ENCODE data around the gene C12orf57.

Gene C12orf57

DNA sequence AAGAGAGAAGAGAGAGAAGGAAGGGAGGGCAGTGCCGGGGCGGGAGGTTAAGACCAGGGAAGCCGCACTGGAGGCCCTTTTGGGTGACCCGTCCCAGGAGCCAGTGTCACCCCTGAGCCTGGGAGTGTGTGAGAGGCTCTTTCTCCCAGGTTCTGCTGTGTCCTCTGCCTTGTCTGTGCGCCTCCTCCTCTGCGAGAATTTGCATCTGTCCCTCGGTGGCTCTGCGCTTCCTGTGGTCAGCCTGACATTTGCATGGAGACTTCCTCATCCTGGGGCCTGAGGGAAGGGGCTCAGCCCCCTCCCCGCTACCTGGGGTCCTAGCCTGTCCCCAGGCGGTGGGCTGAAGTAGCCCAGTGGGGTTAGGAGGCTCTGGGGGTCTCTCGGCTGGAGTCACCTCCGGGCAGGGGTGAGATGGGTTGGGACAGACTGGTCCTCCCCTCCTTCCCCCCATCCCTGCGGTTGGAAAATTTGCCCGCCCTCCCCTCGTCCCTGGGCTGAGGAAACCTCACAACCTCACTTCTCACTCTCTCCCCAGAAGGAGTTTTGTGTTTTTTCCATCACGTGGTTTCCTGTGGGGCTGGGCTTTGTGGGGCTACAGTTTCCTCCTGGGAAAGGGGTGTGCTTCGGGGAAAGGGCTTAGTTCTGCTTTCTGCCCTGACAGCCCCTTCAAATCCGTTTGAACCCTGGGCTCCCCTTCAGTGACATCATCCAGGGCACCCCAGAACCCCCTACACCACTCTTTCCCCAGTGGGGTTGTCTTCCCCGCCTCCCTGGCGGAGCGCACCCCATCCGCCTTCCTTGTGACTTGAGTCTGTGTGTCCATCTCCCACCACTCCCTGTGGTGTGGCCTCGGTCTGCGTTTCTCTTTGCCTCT is 9.9 kb downstream of the C12orf57 start:
- DNase-seq = no peak

DNA sequence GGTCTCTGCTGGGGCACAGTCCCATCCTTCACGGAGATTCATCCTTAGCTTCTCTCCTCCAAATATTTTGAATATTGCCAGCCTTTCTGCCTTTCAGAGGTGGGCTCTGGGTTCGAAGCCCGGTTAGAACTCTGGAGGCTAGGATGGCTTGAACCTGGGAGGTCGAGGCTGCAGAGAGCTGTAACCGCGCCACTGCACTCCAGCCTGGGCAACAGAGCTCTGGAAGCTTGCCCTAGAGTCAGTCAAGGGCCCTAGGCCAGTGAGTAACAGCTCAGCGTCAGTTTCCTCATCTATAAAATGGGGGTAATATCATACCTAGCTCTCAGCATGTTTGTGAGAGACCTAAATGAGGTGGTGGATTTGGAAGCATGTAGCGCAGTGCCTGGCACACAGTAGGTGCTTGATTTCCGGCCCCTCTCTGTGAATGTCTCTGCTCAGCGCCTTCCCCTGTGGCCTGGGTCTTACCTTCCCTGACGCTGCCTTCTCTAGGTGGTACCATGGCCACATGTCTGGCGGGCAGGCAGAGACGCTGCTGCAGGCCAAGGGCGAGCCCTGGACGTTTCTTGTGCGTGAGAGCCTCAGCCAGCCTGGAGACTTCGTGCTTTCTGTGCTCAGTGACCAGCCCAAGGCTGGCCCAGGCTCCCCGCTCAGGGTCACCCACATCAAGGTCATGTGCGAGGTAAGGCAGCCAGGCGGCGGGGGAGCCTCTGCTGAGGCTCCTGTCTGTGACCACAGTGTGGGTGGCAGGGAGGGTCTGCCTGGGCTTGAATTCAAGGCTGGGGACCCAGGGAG is 10.7 kb downstream of the C12orf57 start:
- DNase-seq = no peak

DNA sequence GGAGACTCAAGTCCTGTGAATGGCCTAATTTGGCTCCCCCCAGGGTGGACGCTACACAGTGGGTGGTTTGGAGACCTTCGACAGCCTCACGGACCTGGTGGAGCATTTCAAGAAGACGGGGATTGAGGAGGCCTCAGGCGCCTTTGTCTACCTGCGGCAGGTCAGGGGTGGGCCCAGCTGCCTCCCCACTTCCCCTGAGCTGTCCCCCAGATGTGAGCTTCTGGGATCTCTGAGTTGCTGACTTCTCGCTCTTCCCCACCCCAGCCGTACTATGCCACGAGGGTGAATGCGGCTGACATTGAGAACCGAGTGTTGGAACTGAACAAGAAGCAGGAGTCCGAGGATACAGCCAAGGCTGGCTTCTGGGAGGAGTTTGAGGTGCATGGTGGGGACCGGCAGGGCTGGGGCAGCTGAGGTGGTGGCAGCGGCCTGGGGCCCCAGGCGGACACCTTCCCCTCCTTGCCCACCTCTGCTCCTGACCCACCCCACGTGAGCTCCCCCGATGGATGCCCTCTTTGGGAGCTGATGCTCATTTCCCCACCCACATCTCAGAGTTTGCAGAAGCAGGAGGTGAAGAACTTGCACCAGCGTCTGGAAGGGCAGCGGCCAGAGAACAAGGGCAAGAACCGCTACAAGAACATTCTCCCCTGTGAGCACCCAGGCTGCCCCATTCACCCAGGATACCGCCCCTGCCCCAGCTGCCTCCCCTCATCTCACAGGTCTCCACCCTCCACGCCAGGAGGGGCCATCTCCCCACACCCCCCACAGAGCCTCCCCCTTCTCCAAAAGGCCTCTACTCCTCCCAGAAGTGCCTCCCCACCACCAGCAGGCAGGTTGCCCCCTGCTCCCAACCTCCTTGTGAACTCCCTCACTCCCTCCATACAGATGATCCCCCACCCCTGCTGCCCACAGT is 11.5 kb downstream of the C12orf57 start:
- DNase-seq = no peak

- no peak for DNase-seq
Observed at GRCh38 chr12:6956021-6956727, 12.4 kb downstream of the C12orf57 start.

DNA sequence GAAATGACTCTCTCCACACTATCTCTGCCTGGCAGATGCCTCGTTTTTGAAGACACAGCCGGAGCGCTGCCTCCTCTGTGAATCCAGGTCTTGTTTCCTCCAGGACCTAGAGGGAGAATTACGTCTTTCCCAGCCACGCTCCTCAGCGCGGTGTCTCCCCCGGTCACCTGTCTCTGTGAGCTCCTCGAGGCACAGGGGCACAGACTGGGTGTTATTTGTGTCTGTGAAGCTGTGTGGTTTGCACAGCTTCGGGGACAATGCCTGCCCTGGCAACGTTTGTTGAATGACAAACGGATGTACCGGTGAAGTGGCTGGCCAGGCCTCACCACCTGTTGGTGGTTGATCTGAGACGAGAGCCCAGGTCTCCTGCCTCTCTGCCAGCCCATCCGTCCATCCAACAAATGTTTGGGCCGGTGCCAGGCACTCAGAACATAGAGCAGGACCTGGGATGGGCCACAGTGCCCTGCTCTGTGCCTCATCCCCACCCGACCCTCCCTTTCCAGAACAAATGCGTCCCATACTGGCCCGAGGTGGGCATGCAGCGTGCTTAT is 13.4 kb downstream of the C12orf57 start:
- no peak for DNase-seq

DNA sequence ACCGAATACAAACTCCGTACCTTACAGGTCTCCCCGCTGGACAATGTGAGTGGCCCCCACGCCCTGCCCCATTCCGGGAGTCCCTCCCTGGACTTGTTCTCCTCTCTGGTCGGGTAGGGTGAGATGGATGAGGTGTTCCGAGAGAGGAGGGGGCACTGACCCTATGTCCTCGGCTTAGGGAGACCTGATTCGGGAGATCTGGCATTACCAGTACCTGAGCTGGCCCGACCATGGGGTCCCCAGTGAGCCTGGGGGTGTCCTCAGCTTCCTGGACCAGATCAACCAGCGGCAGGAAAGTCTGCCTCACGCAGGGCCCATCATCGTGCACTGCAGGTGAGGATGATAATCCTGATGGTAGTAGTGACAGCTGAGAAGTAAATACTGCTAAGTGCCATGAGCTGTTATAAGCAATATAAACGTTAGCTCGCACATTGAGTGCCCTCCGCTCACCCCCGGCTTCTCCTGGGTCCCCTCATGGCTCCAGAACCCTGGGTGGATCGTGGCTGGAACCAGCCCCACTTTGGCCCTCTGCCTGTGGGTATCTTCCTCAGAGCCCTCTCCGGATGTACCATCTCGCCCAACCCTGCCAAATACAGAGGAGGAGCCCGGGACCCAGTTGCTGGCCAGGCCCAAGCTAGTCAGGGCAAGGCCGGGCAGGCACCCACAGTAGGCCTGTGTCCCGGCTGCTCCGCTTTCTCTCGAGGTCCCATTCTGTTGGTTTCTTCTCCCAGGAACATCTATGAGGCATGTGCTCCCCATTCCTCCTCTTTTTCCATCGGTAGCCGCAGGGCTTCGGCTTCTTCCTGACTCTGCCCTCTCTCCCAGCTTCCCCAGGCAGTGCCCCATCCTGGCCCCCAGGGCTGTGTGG is 14.2 kb downstream of the C12orf57 start:
- DNase-seq = no peak

GRCh38 chr12:6958609-6959057 is 14.8 kb downstream of the C12orf57 start:
- no peak for DNase-seq

DNA sequence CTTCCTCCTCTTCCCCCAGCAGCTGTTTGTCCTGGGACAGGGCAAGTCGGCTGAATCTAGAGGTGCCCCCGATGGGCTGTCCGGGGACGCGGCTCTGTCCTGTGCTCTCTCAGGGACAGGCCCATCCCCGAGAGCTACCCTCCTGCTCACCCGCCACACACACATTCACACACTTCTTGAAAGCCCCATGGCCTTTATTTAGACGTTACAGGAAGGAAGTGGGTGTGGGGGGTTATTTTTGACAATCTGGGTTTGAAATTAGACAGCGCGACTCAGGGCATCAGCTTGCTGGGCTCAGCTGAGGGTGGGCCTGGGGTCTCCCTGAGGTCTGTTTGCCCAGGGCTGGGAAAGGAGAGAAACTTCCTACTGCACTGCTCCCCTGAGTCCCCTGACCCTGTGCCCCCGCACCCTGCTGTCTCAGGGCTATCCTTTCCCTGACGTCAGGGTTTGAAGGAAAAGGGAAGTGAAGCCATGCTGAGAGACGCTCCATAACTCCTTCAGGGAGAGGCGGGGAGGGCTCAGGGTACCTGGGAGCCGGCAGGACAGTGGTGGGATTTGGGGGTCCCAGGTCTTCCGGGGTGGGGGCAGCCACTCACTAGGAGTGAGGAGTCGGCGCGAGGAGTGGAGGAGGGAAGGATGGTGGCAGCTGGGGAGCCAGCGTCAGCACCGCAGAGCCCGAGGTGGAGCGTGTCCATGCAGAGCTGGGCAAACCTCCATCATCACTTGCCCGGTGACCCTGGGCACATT is 15.4 kb downstream of the C12orf57 start:
- DNase-seq = no peak

DNA sequence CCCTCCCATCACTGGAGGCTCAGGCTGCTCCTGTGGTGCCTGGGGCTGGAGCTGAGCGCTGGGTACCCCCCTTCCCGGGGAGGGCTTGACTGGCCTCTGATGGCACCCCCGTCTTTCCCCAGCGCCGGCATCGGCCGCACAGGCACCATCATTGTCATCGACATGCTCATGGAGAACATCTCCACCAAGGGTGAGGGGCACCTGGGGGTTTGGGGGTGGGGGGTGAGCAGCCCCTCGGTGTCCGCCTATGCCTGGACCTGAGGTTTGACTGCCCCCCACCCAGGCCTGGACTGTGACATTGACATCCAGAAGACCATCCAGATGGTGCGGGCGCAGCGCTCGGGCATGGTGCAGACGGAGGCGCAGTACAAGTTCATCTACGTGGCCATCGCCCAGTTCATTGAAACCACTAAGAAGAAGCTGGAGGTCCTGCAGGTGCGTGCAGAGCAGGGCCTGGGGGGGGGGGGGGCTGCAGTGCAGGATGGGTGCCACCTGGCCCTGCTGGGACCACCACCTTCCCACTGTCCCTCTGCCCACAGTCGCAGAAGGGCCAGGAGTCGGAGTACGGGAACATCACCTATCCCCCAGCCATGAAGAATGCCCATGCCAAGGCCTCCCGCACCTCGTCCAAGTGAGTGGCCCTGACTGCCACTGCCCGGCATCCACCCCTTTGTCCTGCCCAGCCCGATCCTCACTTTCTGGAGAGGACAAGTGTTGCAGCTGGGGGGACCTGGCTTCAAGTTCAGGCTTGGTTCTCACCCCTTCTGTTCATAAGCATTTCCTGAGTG is 16.2 kb downstream of the C12orf57 start:
- DNase-seq = no peak

DNA sequence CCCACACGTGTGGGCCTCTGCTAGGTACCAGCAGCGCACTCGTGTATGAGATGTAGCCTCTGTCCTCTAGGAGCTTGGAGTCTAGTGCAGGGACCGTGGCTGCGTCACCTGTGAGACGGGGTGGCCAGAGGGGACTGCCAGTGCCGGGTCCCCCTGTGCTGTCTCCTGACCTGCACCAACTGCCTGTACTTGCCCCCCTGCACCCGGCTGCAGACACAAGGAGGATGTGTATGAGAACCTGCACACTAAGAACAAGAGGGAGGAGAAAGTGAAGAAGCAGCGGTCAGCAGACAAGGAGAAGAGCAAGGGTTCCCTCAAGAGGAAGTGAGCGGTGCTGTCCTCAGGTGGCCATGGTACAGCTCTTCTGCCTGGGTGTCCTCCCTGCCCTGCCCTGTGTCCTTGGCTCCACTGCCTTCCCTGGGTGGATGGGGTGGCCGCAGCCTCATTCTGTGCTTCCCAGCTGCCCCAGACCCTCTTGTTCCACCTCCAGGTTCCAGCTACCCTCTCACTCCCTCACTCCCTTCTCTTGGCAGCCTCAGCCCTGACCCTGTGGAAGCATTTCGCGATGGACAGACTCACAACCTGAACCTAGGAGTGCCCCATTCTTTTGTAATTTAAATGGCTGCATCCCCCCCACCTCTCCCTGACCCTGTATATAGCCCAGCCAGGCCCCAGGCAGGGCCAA is 16.9 kb downstream of the C12orf57 start:
- DNase-seq = peak in 2 of 3 experiments; percentile 26 to 44

- DNase-seq = peak in 2 of 3 experiments; percentile 63 to 75
Observed at GRCh38 chr12:6961278-6961694, 17.5 kb downstream of the C12orf57 start.

GRCh38 chr12:6961695-6962284 is 18.0 kb downstream of the C12orf57 start:
- DNase-seq = peak; percentile 86 to 96 (median 93)

GRCh38 chr12:6962285-6963015 is 18.6 kb downstream of the C12orf57 start:
- peak in 2 of 3 experiments; percentile 78 to 96 for DNase-seq

DNA sequence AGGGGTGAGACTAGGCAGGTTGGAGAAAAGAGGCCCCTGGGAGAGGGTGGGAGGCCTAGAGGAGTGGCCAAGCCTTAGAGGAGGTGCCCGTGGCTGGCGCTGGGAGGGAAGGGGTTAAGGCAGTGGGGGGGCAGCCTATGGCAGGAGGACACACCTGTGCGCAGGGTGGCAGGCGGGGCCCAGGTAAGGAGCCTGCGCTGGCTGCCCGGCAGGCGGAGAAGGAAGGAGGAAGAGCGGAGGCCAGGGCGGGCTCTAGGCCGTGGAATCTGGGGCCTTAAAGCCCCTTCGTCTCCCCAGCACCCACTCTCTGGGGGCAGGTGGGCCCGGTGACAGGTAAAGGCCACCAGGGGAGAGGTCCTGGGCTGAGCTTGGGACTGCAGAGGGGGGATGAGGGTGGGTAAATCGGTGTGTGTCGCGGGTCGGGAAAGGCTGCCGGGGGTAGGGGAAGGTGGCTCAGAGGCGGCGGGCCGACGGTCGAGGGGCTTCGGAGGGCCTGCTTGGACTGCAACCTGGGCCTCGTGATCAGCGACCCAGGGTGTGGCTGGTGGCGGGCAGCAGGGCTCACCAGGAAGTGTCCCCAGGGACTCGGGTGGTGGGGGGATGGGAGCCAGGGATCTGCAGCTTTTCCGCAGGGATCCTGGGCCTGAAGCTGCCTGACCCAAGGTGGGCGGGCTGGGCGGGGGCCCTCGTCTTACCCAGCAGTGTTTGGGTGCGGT is 19.4 kb downstream of the C12orf57 start:
- peak; percentile 87 to 94 (median 93) for DNase-seq

DNA sequence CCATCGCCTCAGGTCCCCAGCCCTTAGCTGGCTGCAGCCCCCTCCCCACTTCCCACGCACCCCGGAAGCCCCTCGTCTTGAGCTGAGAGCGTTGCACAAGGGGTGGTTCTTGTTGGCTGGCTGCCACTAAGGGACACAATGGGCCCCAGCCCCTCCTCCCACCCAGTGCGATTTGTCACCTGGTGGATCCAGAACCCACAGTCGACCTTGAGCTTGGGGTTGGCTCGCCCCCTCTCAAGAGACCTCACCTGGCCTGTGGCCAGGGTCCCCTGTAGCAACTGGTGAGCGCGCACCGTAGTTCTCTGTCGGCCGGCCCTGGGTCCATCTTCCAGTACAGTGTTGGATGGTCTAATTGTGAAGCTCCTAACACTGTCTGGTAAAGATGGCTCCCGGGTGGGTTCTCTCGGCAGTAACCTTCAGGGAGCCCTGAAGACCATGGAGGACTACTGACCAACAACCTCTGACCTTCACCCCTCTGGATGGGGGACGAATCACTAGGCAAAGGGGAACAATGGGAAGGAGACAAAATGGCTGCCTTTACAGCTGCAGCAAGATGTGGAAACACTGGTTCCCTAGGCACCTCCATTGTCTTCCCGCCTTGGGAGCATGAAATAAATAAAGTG is 20.1 kb downstream of the C12orf57 start:
- peak; percentile 46 to 71 (median 69) for DNase-seq

GRCh38 chr12:6964605-6965025 is 20.8 kb downstream of the C12orf57 start:
- no peak for DNase-seq

Data from NCI-H1417 (cell line).